GM18858 (cell line): ENCODE data around the gene NDUFAF5.
A peak's percentile ranks its signal among the peaks of the same experiment; 100 is the strongest.
"Not testable (repeated sequence)": the region's sequence is repeated elsewhere in the genome, so short reads cannot be mapped to it uniquely, and the experiment has no call there.

Source experiments
- ATAC-seq: cut with Tn5 transposase; IDR thresholded peaks from one replicate; pipeline ENCODE4 v1.9.1; 2021; ENCODE audit not compliant: unreplicated experiment

NDUFAF5 gene

GRCh38 chr20:13784893-13785715 is at the start of gene NDUFAF5, which contains the start of gene ESF1:
TSS of gene NDUFAF5 (plus strand) at chr20:13785028. CDS start at chr20:13785069, 41 bp downstream.
TSS of gene ESF1 (minus strand) at chr20:13784919. CDS start at chr20:13783140, 1,779 bp downstream.
- ATAC-seq = peak; percentile 95

- ATAC-seq = no peak
Measured at GRCh38 chr20:13735826-13736225, 49.0 kb upstream of the NDUFAF5 start.

- no peak for ATAC-seq
Measured at GRCh38 chr20:13736436-13737191, 48.2 kb upstream of the NDUFAF5 start.

- not testable (repeated sequence) for ATAC-seq
Measured at GRCh38 chr20:13738187-13738586, 46.6 kb upstream of the NDUFAF5 start.

GRCh38 chr20:13739731-13740649 is 44.8 kb upstream of the NDUFAF5 start:
- ATAC-seq = no peak

- ATAC-seq = no peak
Measured at GRCh38 chr20:13741879-13742278, 42.9 kb upstream of the NDUFAF5 start.

GRCh38 chr20:13744352-13744751 is 40.5 kb upstream of the NDUFAF5 start:
- no peak for ATAC-seq

GRCh38 chr20:13745784-13746183 is 39.0 kb upstream of the NDUFAF5 start:
- ATAC-seq = no peak

GRCh38 chr20:13749811-13750210 is 35.0 kb upstream of the NDUFAF5 start:
- ATAC-seq = no peak

- no peak for ATAC-seq
Measured at GRCh38 chr20:13753436-13754036, 31.3 kb upstream of the NDUFAF5 start.

GRCh38 chr20:13755809-13756208 is 29.0 kb upstream of the NDUFAF5 start:
- no peak for ATAC-seq

GRCh38 chr20:13756551-13756950 is 28.3 kb upstream of the NDUFAF5 start:
- ATAC-seq = no peak

GRCh38 chr20:13758884-13759283 is 25.9 kb upstream of the NDUFAF5 start:
- peak; percentile 85 for ATAC-seq

GRCh38 chr20:13760451-13760946 is 24.3 kb upstream of the NDUFAF5 start:
- not testable (repeated sequence) for ATAC-seq

- no peak for ATAC-seq
Measured at GRCh38 chr20:13765299-13765698, 19.5 kb upstream of the NDUFAF5 start.

GRCh38 chr20:13765868-13766416 is 18.9 kb upstream of the NDUFAF5 start:
- no peak for ATAC-seq

GRCh38 chr20:13770141-13770540 is 14.7 kb upstream of the NDUFAF5 start:
- no peak for ATAC-seq

GRCh38 chr20:13771853-13772453 is 12.9 kb upstream of the NDUFAF5 start:
- peak; percentile 53 for ATAC-seq

GRCh38 chr20:13772529-13772928 is 12.3 kb upstream of the NDUFAF5 start:
- ATAC-seq = no peak

GRCh38 chr20:13775867-13776266 is 9.0 kb upstream of the NDUFAF5 start:
- no peak for ATAC-seq
